Hepatocyte (in vitro differentiated cells): ENCODE data around the gene LIPJ.

Source experiments
- EZH2phosphoT487 ChIP-seq: fragments of 200-600 bp; sonication (generic); IDR thresholded peaks from one replicate; pipeline ENCODE4 v1.6.1; 2018; ENCODE audit warnings: antibody characterized with exemption, mild to moderate bottlenecking, low read depth, moderate library complexity; ENCODE audit not compliant: unreplicated experiment, severe bottlenecking
- TF ChIP-seq, protein P1 (sequence below): fragments of 200-600 bp; sonication (generic); IDR thresholded peaks from 2 replicates; pipeline ENCODE4 v1.5.1; 2016; ENCODE audit warnings: antibody characterized with exemption, mild to moderate bottlenecking; ENCODE audit not compliant: poor library complexity

DNA sequence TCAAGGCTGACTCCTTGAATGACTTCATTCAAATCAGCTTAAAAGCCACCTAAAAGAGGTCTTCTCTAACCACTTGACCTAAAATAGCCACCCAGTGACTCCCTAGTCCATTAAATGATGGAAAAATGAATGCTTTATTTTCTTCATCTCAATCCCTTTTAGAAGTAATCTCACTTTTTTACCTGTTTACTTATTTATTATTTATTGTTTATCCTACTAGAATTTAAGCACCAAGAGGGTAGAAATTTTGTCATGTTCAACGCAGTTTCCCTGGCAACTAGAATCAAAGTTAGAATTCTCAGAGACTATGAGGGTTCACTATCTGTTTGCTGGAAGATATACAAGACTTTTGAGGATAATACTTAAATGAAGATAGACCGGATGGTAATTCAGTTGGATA is at the start of gene LIPJ:
- TF ChIP-seq, protein P1, sequence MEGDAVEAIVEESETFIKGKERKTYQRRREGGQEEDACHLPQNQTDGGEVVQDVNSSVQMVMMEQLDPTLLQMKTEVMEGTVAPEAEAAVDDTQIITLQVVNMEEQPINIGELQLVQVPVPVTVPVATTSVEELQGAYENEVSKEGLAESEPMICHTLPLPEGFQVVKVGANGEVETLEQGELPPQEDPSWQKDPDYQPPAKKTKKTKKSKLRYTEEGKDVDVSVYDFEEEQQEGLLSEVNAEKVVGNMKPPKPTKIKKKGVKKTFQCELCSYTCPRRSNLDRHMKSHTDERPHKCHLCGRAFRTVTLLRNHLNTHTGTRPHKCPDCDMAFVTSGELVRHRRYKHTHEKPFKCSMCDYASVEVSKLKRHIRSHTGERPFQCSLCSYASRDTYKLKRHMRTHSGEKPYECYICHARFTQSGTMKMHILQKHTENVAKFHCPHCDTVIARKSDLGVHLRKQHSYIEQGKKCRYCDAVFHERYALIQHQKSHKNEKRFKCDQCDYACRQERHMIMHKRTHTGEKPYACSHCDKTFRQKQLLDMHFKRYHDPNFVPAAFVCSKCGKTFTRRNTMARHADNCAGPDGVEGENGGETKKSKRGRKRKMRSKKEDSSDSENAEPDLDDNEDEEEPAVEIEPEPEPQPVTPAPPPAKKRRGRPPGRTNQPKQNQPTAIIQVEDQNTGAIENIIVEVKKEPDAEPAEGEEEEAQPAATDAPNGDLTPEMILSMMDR, result no peak
- no peak for TF ChIP-seq EZH2phosphoT487
